Measurements from ENCODE around the gene GALNTL6.
A peak's percentile ranks its signal among the peaks of the same experiment; 100 is the strongest.

Gene GALNTL6

GRCh38 chr4:172819353-172819752 is 1006.1 kb downstream of the GALNTL6 start:
- no peak for TF ChIP-seq CTCF (IDR thresholded peaks at IDR 0.05)
- no peak overlapping the region for H3K27ac Mint-ChIP-seq
- no peak overlapping the region for H3K4me3 Mint-ChIP-seq
- no peak for DNase-seq
- H3K36me3 Mint-ChIP-seq (ENCODE audit: low read depth): no peaks in the 10 kb centered on the region
- peaks cover 10% of the 10 kb centered on the region for H3K4me1 Mint-ChIP-seq
- no peaks in the 10 kb centered on the region for H3K27me3 Mint-ChIP-seq (ENCODE audit: low read depth, poor library complexity)
- H3K9me3 Mint-ChIP-seq: no peaks in the 10 kb centered on the region

DNA sequence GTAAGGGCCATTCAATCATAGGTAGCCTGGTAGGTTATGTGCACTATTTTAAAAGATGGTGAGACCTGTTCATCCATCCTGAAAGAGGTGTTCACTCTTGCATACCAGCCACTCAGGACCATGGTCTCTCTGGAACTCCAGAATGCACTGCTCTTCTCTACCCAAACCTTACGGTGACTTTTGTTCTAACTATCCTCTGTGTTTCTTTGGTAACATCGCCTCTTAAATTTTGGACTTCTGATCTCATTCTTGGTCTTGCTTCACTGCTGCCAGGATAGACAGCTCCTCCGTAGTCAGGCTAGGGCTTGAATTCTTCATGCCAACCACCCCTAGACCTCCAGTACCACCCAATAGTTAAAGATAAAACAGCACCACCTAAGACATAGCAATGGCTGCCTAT is 1009.1 kb downstream of the GALNTL6 start:
- Mint-ChIP-seq H3K4me1 (peaks cover 10% of the 10 kb centered on the region), H3K4me3 (no peak overlapping the region), H3K27me3 (ENCODE audit: low read depth, poor library complexity) (no peaks in the 10 kb centered on the region), H3K9me3 (no peaks in the 10 kb centered on the region), H3K27ac (no peak overlapping the region), H3K36me3 (ENCODE audit: low read depth) (no peaks in the 10 kb centered on the region)
- TF ChIP-seq CTCF (IDR thresholded peaks at IDR 0.05): no peak
- no peak for DNase-seq

- no peak overlapping the region for H3K27ac Mint-ChIP-seq
- H3K27me3 Mint-ChIP-seq (ENCODE audit: low read depth, poor library complexity): peaks cover 13% of the 10 kb centered on the region
- H3K36me3 Mint-ChIP-seq (ENCODE audit: low read depth): no peaks in the 10 kb centered on the region
- H3K4me1 Mint-ChIP-seq: peaks cover 17% of the 10 kb centered on the region
- H3K4me3 Mint-ChIP-seq: no peak overlapping the region
- no peak for DNase-seq
- peaks cover 3% of the 10 kb centered on the region for H3K9me3 Mint-ChIP-seq
- TF ChIP-seq CTCF (IDR thresholded peaks at IDR 0.05): no peak
Measured at GRCh38 chr4:172826346-172826745, 1013.1 kb downstream of the GALNTL6 start.

GRCh38 chr4:172826861-172827260 is 1013.7 kb downstream of the GALNTL6 start:
- TF ChIP-seq CTCF (IDR thresholded peaks at IDR 0.05): no peak
- H3K36me3 Mint-ChIP-seq (ENCODE audit: low read depth): no peaks in the 10 kb centered on the region
- H3K4me1 Mint-ChIP-seq: peaks cover 12% of the 10 kb centered on the region
- no peak for DNase-seq
- H3K27me3 Mint-ChIP-seq (ENCODE audit: low read depth, poor library complexity): peaks cover 16% of the 10 kb centered on the region
- peaks cover 3% of the 10 kb centered on the region for H3K9me3 Mint-ChIP-seq
- H3K4me3 Mint-ChIP-seq: no peak overlapping the region
- H3K27ac Mint-ChIP-seq: no peak overlapping the region

DNA sequence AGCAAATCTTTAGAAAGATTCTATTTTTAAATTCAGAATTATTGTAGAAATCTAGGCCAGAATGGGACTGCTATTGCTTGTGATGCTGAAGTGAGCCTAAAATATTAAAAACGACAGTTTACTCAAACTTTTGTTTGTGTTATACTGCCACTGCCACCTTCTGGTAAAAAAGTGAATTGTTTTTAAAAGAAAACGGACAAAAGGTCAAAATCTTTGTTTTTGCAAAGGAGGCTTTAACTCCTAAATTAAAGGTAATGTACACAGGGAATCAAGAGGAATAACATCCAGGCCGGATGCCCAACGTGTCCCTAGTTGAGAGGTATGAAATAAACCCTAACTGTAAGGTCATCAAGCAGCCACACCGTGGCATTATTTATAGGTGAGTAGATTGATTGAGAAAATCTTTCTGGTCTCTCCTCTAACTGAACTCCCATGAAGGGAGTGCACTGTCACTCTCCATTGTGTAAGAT is 1017.1 kb downstream of the GALNTL6 start:
- DNase-seq: no peak
- Mint-ChIP-seq H3K27me3 (ENCODE audit: low read depth, poor library complexity) (peaks cover 20% of the 10 kb centered on the region), H3K4me1 (peaks cover 7% of the 10 kb centered on the region), H3K9me3 (peaks cover 3% of the 10 kb centered on the region), H3K4me3 (no peak overlapping the region), H3K36me3 (ENCODE audit: low read depth) (no peaks in the 10 kb centered on the region), H3K27ac (peak overlapping the region; percentile 7)
- TF ChIP-seq CTCF (IDR thresholded peaks at IDR 0.05): peak; percentile 71

- H3K27me3 Mint-ChIP-seq (ENCODE audit: low read depth, poor library complexity): peaks cover 4% of the 10 kb centered on the region
- no peak overlapping the region for H3K27ac Mint-ChIP-seq
- no peaks in the 10 kb centered on the region for H3K36me3 Mint-ChIP-seq (ENCODE audit: low read depth)
- no peak for DNase-seq
- no peak for TF ChIP-seq CTCF (IDR thresholded peaks at IDR 0.05)
- H3K4me1 Mint-ChIP-seq: no peaks in the 10 kb centered on the region
- H3K4me3 Mint-ChIP-seq: no peak overlapping the region
- no peaks in the 10 kb centered on the region for H3K9me3 Mint-ChIP-seq
Measured at GRCh38 chr4:172836661-172837060, 1023.5 kb downstream of the GALNTL6 start.
